ENCODE measurements around the gene IL20.

DNA sequence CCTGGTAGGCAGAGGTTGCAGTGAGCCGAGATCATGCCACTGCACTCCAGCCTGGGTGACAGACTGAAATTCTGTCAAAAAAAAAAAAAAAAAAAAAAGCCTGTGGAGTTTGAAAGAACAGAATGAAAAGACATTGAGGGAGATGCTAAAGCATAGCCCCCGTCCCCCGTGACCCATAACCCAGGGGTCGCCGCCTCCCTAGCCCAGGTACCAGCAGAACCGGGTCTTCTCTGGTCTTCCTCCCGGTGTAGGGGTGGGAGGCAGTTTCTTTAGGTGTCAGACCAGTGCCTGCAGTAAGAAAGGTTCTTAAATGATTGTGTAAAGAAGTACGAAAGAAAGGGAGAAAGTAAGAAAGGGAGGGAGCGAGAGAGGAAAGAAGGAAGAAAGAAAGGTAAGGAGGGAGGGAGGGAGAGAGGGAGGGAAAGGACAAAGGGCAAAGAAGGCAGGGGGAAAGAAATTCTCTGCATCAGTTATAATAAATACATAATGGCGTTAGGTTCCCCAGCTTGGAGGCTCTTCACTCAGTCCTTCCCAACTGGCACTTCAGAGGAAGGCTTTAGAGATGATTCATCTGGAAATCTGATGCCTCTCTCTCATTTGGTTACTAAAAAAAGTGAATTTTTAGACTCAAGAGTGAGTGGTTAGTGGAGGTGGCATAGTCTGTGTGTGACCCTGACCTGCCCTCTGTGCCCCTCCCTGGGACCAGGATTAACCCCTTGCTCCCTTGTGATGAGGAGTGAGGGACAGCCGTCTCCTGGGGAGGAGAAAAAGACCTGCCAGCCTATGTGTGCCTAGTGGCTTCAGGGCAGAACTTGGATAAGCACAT is 32.9 kb downstream of the IL20 start:
- TF ChIP-seq, protein P1, sequence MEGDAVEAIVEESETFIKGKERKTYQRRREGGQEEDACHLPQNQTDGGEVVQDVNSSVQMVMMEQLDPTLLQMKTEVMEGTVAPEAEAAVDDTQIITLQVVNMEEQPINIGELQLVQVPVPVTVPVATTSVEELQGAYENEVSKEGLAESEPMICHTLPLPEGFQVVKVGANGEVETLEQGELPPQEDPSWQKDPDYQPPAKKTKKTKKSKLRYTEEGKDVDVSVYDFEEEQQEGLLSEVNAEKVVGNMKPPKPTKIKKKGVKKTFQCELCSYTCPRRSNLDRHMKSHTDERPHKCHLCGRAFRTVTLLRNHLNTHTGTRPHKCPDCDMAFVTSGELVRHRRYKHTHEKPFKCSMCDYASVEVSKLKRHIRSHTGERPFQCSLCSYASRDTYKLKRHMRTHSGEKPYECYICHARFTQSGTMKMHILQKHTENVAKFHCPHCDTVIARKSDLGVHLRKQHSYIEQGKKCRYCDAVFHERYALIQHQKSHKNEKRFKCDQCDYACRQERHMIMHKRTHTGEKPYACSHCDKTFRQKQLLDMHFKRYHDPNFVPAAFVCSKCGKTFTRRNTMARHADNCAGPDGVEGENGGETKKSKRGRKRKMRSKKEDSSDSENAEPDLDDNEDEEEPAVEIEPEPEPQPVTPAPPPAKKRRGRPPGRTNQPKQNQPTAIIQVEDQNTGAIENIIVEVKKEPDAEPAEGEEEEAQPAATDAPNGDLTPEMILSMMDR (IDR thresholded peaks at IDR 0.05): no peak
- TF ChIP-seq POLR2A (IDR thresholded peaks at IDR 0.05): no peak
